ENCODE results near the gene HTR5A. TPM values are rescaled to one million over a fixed set of nuclear protein-coding genes. Genes with fewer than 3 reads are reported as not detected.

The HTR5A gene
- total RNA-seq, 1 donor from 2014 or later: not detected

DNA sequence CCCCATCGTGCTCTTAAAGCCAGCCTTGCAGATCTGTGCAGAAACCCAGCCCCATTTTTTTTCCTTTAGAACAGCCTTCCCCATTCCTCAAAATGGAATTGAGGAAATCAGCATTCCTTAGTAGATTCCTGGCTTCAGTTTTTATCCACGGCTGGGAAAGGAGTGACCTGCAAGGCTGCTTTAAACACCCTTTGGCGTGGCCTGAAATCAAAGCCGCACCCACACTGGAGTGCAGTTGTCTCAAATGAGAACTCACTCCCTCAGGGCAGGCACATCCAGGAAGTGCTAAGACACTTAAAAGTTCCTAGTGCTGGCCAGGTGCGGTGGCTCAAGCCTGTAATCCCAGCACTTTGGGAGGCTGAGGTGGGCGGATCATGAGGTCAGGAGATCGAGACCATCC, 34.8 kb downstream of the HTR5A start:
- H3K4me3 ChIP-seq (ENCODE audit: low read depth, low read length): no peak overlapping the region
- no peak for DNase-seq (ENCODE audit: low read depth)
- TF ChIP-seq, protein P1, sequence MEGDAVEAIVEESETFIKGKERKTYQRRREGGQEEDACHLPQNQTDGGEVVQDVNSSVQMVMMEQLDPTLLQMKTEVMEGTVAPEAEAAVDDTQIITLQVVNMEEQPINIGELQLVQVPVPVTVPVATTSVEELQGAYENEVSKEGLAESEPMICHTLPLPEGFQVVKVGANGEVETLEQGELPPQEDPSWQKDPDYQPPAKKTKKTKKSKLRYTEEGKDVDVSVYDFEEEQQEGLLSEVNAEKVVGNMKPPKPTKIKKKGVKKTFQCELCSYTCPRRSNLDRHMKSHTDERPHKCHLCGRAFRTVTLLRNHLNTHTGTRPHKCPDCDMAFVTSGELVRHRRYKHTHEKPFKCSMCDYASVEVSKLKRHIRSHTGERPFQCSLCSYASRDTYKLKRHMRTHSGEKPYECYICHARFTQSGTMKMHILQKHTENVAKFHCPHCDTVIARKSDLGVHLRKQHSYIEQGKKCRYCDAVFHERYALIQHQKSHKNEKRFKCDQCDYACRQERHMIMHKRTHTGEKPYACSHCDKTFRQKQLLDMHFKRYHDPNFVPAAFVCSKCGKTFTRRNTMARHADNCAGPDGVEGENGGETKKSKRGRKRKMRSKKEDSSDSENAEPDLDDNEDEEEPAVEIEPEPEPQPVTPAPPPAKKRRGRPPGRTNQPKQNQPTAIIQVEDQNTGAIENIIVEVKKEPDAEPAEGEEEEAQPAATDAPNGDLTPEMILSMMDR (conservative IDR thresholded peaks at IDR 0.05; ENCODE audit: low read depth, low read length): no peak

- no peak for DNase-seq (ENCODE audit: low read depth)
- TF ChIP-seq, protein P1 (conservative IDR thresholded peaks at IDR 0.05; ENCODE audit: low read depth, low read length): no peak
- no peak overlapping the region for H3K4me3 ChIP-seq (ENCODE audit: low read depth, low read length)
Measured at GRCh38 chr7:155106356-155106755, 36.2 kb downstream of the HTR5A start.

GRCh38 chr7:155107126-155107525, 37.0 kb downstream of the HTR5A start:
- DNase-seq (ENCODE audit: low read depth): no peak
- TF ChIP-seq, protein P1 (conservative IDR thresholded peaks at IDR 0.05; ENCODE audit: low read depth, low read length): no peak
- no peak overlapping the region for H3K4me3 ChIP-seq (ENCODE audit: low read depth, low read length)

DNA sequence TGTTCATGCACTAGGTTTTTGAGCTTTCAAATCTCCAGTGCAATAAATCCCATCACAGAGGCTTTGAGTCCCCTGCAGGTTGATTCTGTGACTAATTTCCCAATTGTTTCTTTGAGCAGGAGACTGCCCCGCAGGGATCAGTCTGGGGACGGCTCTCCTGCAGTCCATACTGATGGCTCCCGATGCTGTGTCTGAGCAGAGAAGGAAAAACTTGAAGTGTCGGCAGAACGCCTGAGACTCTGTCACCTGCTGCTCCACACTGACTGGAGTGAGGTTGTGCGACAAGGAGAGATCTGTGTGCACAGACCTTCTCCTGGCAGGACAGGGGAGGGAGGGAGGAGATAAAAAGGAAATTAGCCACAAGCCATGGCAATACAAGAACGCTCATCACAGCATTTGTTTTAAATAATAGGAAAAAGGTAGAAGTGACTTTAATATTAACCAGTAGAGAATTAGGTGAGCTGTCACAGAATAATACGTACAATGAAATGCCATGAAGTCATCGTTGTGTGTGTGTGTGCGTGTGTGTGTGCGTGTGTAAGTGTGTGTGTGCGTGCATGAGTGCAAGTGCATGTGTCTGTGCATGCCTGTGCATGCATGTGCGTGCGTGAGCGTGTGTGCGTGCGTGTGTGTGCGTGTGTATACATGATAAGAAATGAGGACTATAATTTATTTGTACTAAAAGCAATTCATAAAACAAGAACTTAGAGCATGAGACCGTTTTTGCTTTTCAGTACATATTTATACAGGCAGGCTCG, 38.2 kb downstream of the HTR5A start:
- DNase-seq (ENCODE audit: low read depth): no peak
- H3K4me3 ChIP-seq (ENCODE audit: low read depth, low read length): no peak overlapping the region
- TF ChIP-seq, protein P1 (conservative IDR thresholded peaks at IDR 0.05; ENCODE audit: low read depth, low read length): no peak

- no peak for DNase-seq (ENCODE audit: low read depth)
- TF ChIP-seq, protein P1 (conservative IDR thresholded peaks at IDR 0.05; ENCODE audit: low read depth, low read length): no peak
- no peak overlapping the region for H3K4me3 ChIP-seq (ENCODE audit: low read depth, low read length)
Measured at GRCh38 chr7:155109121-155109520, 39.0 kb downstream of the HTR5A start.

DNA sequence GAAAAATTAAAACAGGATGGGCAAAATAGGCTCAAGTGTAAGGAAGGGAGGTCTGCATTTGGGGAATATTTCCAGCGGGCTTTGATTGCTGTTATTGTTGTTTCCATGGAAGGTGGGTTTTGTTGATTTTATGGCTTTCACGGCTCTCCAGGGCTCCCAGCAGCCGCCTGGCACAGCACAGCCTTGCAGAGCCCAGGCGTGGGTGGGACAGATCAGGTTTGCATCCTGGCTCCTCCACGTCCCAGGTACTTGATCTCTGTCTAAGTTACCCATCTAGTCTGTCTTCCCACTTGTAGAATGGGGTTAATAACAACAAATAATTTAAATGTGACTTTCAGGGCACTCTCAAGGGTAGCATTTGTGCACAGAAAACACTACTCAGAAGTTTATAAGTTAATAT, 45.2 kb downstream of the HTR5A start:
- TF ChIP-seq, protein P1 (conservative IDR thresholded peaks at IDR 0.05; ENCODE audit: low read depth, low read length): no peak
- no peak overlapping the region for H3K4me3 ChIP-seq (ENCODE audit: low read depth, low read length)
- DNase-seq (ENCODE audit: low read depth): no peak

DNA sequence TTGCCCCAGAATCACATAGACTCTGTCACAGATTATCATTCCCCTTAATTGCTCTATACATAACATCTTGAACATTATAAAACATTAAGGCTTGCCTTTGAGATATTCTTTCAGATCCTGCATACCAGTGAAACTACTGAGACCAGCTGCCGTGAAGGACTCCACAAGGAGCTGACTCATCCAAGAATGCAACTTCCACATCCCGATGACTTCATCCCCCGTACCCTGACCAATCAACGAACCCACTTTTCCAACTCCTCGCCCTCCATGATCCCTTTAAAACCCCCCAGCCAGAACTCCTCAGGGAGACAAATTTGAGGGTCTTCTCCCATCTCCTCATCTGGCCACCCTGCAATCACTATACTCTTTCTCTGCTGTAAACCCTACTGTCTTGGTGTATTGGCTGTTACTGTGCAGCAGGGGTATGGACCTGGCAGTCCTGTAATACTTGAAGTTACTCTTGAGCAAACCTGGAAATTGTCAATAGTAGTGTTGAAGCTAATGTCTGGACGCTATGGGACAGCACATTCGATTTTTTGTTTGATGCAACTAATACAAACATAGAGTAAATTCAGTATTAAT, 49.8 kb downstream of the HTR5A start:
- TF ChIP-seq, protein P1 (conservative IDR thresholded peaks at IDR 0.05; ENCODE audit: low read depth, low read length): no peak
- DNase-seq (ENCODE audit: low read depth): no peak
- no peak overlapping the region for H3K4me3 ChIP-seq (ENCODE audit: low read depth, low read length)
